Measurements from ENCODE around the gene FGF11. TPM values are rescaled to one million over a fixed set of nuclear protein-coding genes. Genes with fewer than 3 reads are reported as not detected.

Gene FGF11
- total and polyA plus RNA-seq, 5 donors from 2014 or later, result 0.07 to 3.3 (median 0.22) TPM; not detected in 1

GRCh38 chr17:7419819-7420610 lies 19.3 kb upstream of the FGF11 start, which contains the start of gene SPEM1:
TSS of gene SPEM1 (plus strand) at chr17:7420324. CDS start at chr17:7420385, 61 bp downstream.
- Histone ChIP-seq H3K4me3 (ENCODE audit: low read depth, low read length) (no peak within 1 kb of the TSS), H3K9me3 (ENCODE audit: control insufficient read depth in 2 of 2, low read length in 2 of 2) (no peaks in the 10 kb centered on the region), H3K4me1 (ENCODE audit: control insufficient read depth, insufficient read depth, low read length, poor library complexity, severe bottlenecking) (no peaks in the 10 kb centered on the region), H3K27ac (ENCODE audit: insufficient read depth, low read length, poor library complexity, severe bottlenecking) (no peak within 1 kb of the TSS), H3K27me3 (ENCODE audit: control insufficient read depth, insufficient read depth, low read length) (no peaks in the 10 kb centered on the region), H3K36me3 (ENCODE audit: control insufficient read depth, insufficient read depth, low read length) (no peaks in the 10 kb centered on the region)
- H3K9me3 Mint-ChIP-seq, result peaks cover 0 to 1% (median 0%) of the 10 kb centered on the region in 7 donors
- DNase-seq, result no peak
- no peak within 1 kb of the TSS for H3K27ac Mint-ChIP-seq
- H3K36me3 Mint-ChIP-seq, result no peaks in the 10 kb centered on the region
- peaks cover 4% of the 10 kb centered on the region for H3K27me3 Mint-ChIP-seq
- no peaks in the 10 kb centered on the region for H3K4me1 Mint-ChIP-seq
- ATAC-seq (ENCODE audit: low read depth in 2 of 2), result no peak
- H3K4me3 Mint-ChIP-seq, result no peak within 1 kb of the TSS

- ATAC-seq (ENCODE audit: low read depth in 2 of 2), result no peak
- no peak overlapping the region for H3K27ac ChIP-seq (ENCODE audit: insufficient read depth, low read length, poor library complexity, severe bottlenecking)
- Mint-ChIP-seq H3K9me3 (peaks cover 0 to 1% (median 0%) of the 10 kb centered on the region in 7 donors), H3K4me3 (no peak overlapping the region), H3K4me1 (no peaks in the 10 kb centered on the region), H3K27me3 (peaks cover 4% of the 10 kb centered on the region), H3K36me3 (no peaks in the 10 kb centered on the region), H3K27ac (no peak overlapping the region)
- no peaks in the 10 kb centered on the region for H3K4me1 ChIP-seq (ENCODE audit: control insufficient read depth, insufficient read depth, low read length, poor library complexity, severe bottlenecking)
- DNase-seq, result no peak
- no peaks in the 10 kb centered on the region for H3K36me3 ChIP-seq (ENCODE audit: control insufficient read depth, insufficient read depth, low read length)
- no peaks in the 10 kb centered on the region for H3K27me3 ChIP-seq (ENCODE audit: control insufficient read depth, insufficient read depth, low read length)
- H3K4me3 ChIP-seq (ENCODE audit: low read depth, low read length), result no peak overlapping the region
- H3K9me3 ChIP-seq (ENCODE audit: control insufficient read depth in 2 of 2, low read length in 2 of 2), result no peaks in the 10 kb centered on the region
Observed at GRCh38 chr17:7421186-7421585, 18.1 kb upstream of the FGF11 start.

- H3K27me3 Mint-ChIP-seq, result peaks cover 4% of the 10 kb centered on the region
- H3K9me3 Mint-ChIP-seq, result peaks cover 0 to 1% (median 0%) of the 10 kb centered on the region in 7 donors
- no peaks in the 10 kb centered on the region for H3K4me1 ChIP-seq (ENCODE audit: control insufficient read depth, insufficient read depth, low read length, poor library complexity, severe bottlenecking)
- no peaks in the 10 kb centered on the region for H3K9me3 ChIP-seq (ENCODE audit: control insufficient read depth in 2 of 2, low read length in 2 of 2)
- H3K4me3 ChIP-seq (ENCODE audit: low read depth, low read length), result no peak overlapping the region
- no peaks in the 10 kb centered on the region for H3K36me3 ChIP-seq (ENCODE audit: control insufficient read depth, insufficient read depth, low read length)
- DNase-seq (no peak), ATAC-seq (ENCODE audit: low read depth in 2 of 2) (no peak)
- H3K27me3 ChIP-seq (ENCODE audit: control insufficient read depth, insufficient read depth, low read length), result no peaks in the 10 kb centered on the region
- no peak overlapping the region for H3K27ac ChIP-seq (ENCODE audit: insufficient read depth, low read length, poor library complexity, severe bottlenecking)
- H3K36me3 Mint-ChIP-seq, result no peaks in the 10 kb centered on the region
- no peak overlapping the region for H3K4me3 Mint-ChIP-seq
- no peak overlapping the region for H3K27ac Mint-ChIP-seq
- no peaks in the 10 kb centered on the region for H3K4me1 Mint-ChIP-seq
Observed at GRCh38 chr17:7423679-7424078, 15.6 kb upstream of the FGF11 start.

GRCh38 chr17:7425316-7425715 lies 14.0 kb upstream of the FGF11 start, which contains the start of gene SPEM2:
TSS of gene SPEM2 (plus strand) at chr17:7425616. CDS start at chr17:7425689, 73 bp downstream.
- no peak for DNase-seq
- H3K36me3 Mint-ChIP-seq, result no peaks in the 10 kb centered on the region
- Histone ChIP-seq H3K9me3 (ENCODE audit: control insufficient read depth in 2 of 2, low read length in 2 of 2) (no peaks in the 10 kb centered on the region), H3K27ac (ENCODE audit: insufficient read depth, low read length, poor library complexity, severe bottlenecking) (no peak within 1 kb of the TSS), H3K4me1 (ENCODE audit: control insufficient read depth, insufficient read depth, low read length, poor library complexity, severe bottlenecking) (no peaks in the 10 kb centered on the region), H3K4me3 (ENCODE audit: low read depth, low read length) (no peak within 1 kb of the TSS), H3K27me3 (ENCODE audit: control insufficient read depth, insufficient read depth, low read length) (no peaks in the 10 kb centered on the region), H3K36me3 (ENCODE audit: control insufficient read depth, insufficient read depth, low read length) (no peaks in the 10 kb centered on the region)
- H3K9me3 Mint-ChIP-seq, result peaks cover 0 to 1% (median 0%) of the 10 kb centered on the region in 7 donors
- no peaks in the 10 kb centered on the region for H3K4me1 Mint-ChIP-seq
- H3K27me3 Mint-ChIP-seq, result no peaks in the 10 kb centered on the region
- no peak within 1 kb of the TSS for H3K27ac Mint-ChIP-seq
- no peak within 1 kb of the TSS for H3K4me3 Mint-ChIP-seq
- no peak for ATAC-seq (ENCODE audit: low read depth in 2 of 2)

GRCh38 chr17:7425756-7426155 lies 13.6 kb upstream of the FGF11 start:
- Mint-ChIP-seq H3K9me3 (peaks cover 0 to 1% (median 0%) of the 10 kb centered on the region in 7 donors), H3K4me1 (no peaks in the 10 kb centered on the region), H3K27me3 (no peaks in the 10 kb centered on the region), H3K4me3 (no peak overlapping the region), H3K27ac (no peak overlapping the region), H3K36me3 (no peaks in the 10 kb centered on the region)
- Histone ChIP-seq H3K27me3 (ENCODE audit: control insufficient read depth, insufficient read depth, low read length) (no peaks in the 10 kb centered on the region), H3K4me1 (ENCODE audit: control insufficient read depth, insufficient read depth, low read length, poor library complexity, severe bottlenecking) (no peaks in the 10 kb centered on the region), H3K9me3 (ENCODE audit: control insufficient read depth in 2 of 2, low read length in 2 of 2) (no peaks in the 10 kb centered on the region), H3K36me3 (ENCODE audit: control insufficient read depth, insufficient read depth, low read length) (no peaks in the 10 kb centered on the region), H3K27ac (ENCODE audit: insufficient read depth, low read length, poor library complexity, severe bottlenecking) (no peak overlapping the region), H3K4me3 (ENCODE audit: low read depth, low read length) (no peak overlapping the region)
- no peak for ATAC-seq (ENCODE audit: low read depth in 2 of 2)
- no peak for DNase-seq

GRCh38 chr17:7426203-7426863 lies 13.0 kb upstream of the FGF11 start:
- H3K9me3 Mint-ChIP-seq, result no peaks in the 10 kb centered on the region
- H3K27me3 ChIP-seq (ENCODE audit: control insufficient read depth, insufficient read depth, low read length), result no peaks in the 10 kb centered on the region
- no peak overlapping the region for H3K27ac Mint-ChIP-seq
- DNase-seq (no peak), ATAC-seq (ENCODE audit: low read depth in 2 of 2) (no peak)
- no peaks in the 10 kb centered on the region for H3K36me3 Mint-ChIP-seq
- no peaks in the 10 kb centered on the region for H3K9me3 ChIP-seq (ENCODE audit: control insufficient read depth in 2 of 2, low read length in 2 of 2)
- H3K4me3 Mint-ChIP-seq, result no peak overlapping the region
- no peaks in the 10 kb centered on the region for H3K36me3 ChIP-seq (ENCODE audit: control insufficient read depth, insufficient read depth, low read length)
- H3K4me1 Mint-ChIP-seq, result no peaks in the 10 kb centered on the region
- H3K27ac ChIP-seq (ENCODE audit: insufficient read depth, low read length, poor library complexity, severe bottlenecking), result no peak overlapping the region
- no peak overlapping the region for H3K4me3 ChIP-seq (ENCODE audit: low read depth, low read length)
- no peaks in the 10 kb centered on the region for H3K27me3 Mint-ChIP-seq
- no peaks in the 10 kb centered on the region for H3K4me1 ChIP-seq (ENCODE audit: control insufficient read depth, insufficient read depth, low read length, poor library complexity, severe bottlenecking)

GRCh38 chr17:7426896-7427489 lies 12.3 kb upstream of the FGF11 start:
- no peaks in the 10 kb centered on the region for H3K9me3 ChIP-seq (ENCODE audit: control insufficient read depth in 2 of 2, low read length in 2 of 2)
- no peaks in the 10 kb centered on the region for H3K4me1 ChIP-seq (ENCODE audit: control insufficient read depth, insufficient read depth, low read length, poor library complexity, severe bottlenecking)
- no peak overlapping the region for H3K27ac Mint-ChIP-seq
- H3K27ac ChIP-seq (ENCODE audit: insufficient read depth, low read length, poor library complexity, severe bottlenecking), result no peak overlapping the region
- H3K36me3 ChIP-seq (ENCODE audit: control insufficient read depth, insufficient read depth, low read length), result no peaks in the 10 kb centered on the region
- no peak overlapping the region for H3K4me3 Mint-ChIP-seq
- ATAC-seq (ENCODE audit: low read depth in 2 of 2) (no peak), DNase-seq (no peak)
- no peak overlapping the region for H3K4me3 ChIP-seq (ENCODE audit: low read depth, low read length)
- H3K36me3 Mint-ChIP-seq, result no peaks in the 10 kb centered on the region
- H3K27me3 ChIP-seq (ENCODE audit: control insufficient read depth, insufficient read depth, low read length), result no peaks in the 10 kb centered on the region
- no peaks in the 10 kb centered on the region for H3K4me1 Mint-ChIP-seq
- no peaks in the 10 kb centered on the region for H3K27me3 Mint-ChIP-seq
- no peaks in the 10 kb centered on the region for H3K9me3 Mint-ChIP-seq
